H9 (cell line): ENCODE results near the gene FNDC8. TPM values are rescaled to one million over a fixed set of nuclear protein-coding genes. Genes with fewer than 3 reads are reported as not detected.

Experiments used
- DNase-seq: peaks from one replicate; pipeline ENCODE4 v3.0.0-alpha.2; 2017
- H2AFZ ChIP-seq: one replicate; pipeline ENCODE4 v1.6.1; 2013; ENCODE audit warnings: mild to moderate bottlenecking, low read length, control low read depth, moderate library complexity
- H2AK5ac ChIP-seq: 2 replicates; pipeline ENCODE4 v1.6.1; 2013; ENCODE audit warnings: low read length, control low read depth, mixed read lengths; ENCODE audit not compliant: insufficient read length
- H2BK120ac ChIP-seq: one replicate; pipeline ENCODE4 v1.6.1; 2013; ENCODE audit warnings: low read depth, mild to moderate bottlenecking, low read length, control low read depth, inconsistent platforms; ENCODE audit not compliant: poor library complexity, severe bottlenecking
- H2BK12ac ChIP-seq: 2 replicates; pipeline ENCODE4 v1.6.1; 2013; ENCODE audit warnings: low read length, control low read depth, mixed read lengths, low read depth; ENCODE audit not compliant: insufficient read length
- H2BK15ac ChIP-seq: 2 replicates; pipeline ENCODE4 v1.6.1; 2013; ENCODE audit warnings: low read depth, low read length, control low read depth
- H2BK20ac ChIP-seq: one replicate; pipeline ENCODE4 v1.6.1; 2013; ENCODE audit warnings: low read depth, mild to moderate bottlenecking, low read length, control low read depth, inconsistent platforms; ENCODE audit not compliant: poor library complexity, severe bottlenecking
- H2BK5ac ChIP-seq: 2 replicates; pipeline ENCODE4 v1.6.1; 2013; ENCODE audit warnings: low read length, control low read depth, mixed read lengths; ENCODE audit not compliant: insufficient read length
- H3K14ac ChIP-seq: 2 replicates; pipeline ENCODE4 v1.6.1; 2013; ENCODE audit warnings: low read length, control low read depth; ENCODE audit not compliant: insufficient read depth
- H3K18ac ChIP-seq: 2 replicates; pipeline ENCODE4 v1.6.1; 2013; ENCODE audit warnings: low read depth, mild to moderate bottlenecking, mixed read lengths, low read length, control low read depth; ENCODE audit not compliant: insufficient read length
- H3K23ac ChIP-seq: 2 replicates; pipeline ENCODE4 v1.6.1; 2013; ENCODE audit warnings: low read length, control low read depth, mixed read lengths, low read depth; ENCODE audit not compliant: insufficient read length
- H3K23me2 ChIP-seq: 2 replicates; pipeline ENCODE4 v1.6.1; 2013; ENCODE audit warnings: low read depth, mild to moderate bottlenecking, mixed read lengths, low read length, control low read depth; ENCODE audit not compliant: insufficient read length, poor library complexity, severe bottlenecking
- H3K27ac ChIP-seq: 2 replicates; pipeline ENCODE4 v1.5.1; 2013; ENCODE audit warnings: low read length, control low read depth, mixed read lengths, low read depth; ENCODE audit not compliant: insufficient read length
- H3K27me3 ChIP-seq: 2 replicates; pipeline ENCODE4 v1.6.1; 2013; ENCODE audit warnings: low read length, control low read depth, inconsistent platforms; ENCODE audit not compliant: insufficient read depth
- H3K4ac ChIP-seq: 2 replicates; pipeline ENCODE4 v1.6.1; 2013; ENCODE audit warnings: low read depth, mild to moderate bottlenecking, control low read depth, inconsistent platforms, low read length, moderate library complexity
- H3K4me1 ChIP-seq: 2 replicates; pipeline ENCODE4 v1.6.1; 2013; ENCODE audit warnings: low read length, control low read depth, inconsistent platforms; ENCODE audit not compliant: insufficient read depth
- H3K4me2 ChIP-seq: 2 replicates; pipeline ENCODE4 v1.6.1; 2013; ENCODE audit warnings: low read length, control low read depth, mixed read lengths; ENCODE audit not compliant: insufficient read length, insufficient read depth
- H3K56ac ChIP-seq: 2 replicates; pipeline ENCODE4 v1.6.1; 2013; ENCODE audit warnings: low read depth, mild to moderate bottlenecking, mixed read lengths, low read length, control low read depth; ENCODE audit not compliant: insufficient read length
- H3K79me1 ChIP-seq: 2 replicates; pipeline ENCODE4 v1.6.1; 2013; ENCODE audit warnings: low read depth, mild to moderate bottlenecking, moderate library complexity, low read length, control low read depth, inconsistent platforms; ENCODE audit not compliant: insufficient read depth, poor library complexity, severe bottlenecking
- H3K79me2 ChIP-seq: 2 replicates; pipeline ENCODE4 v1.6.1; 2013; ENCODE audit warnings: low read length, control low read depth, inconsistent platforms; ENCODE audit not compliant: insufficient read depth
- H3K9ac ChIP-seq: 2 replicates; pipeline ENCODE4 v1.6.1; 2013; ENCODE audit warnings: low read length, control low read depth, mixed read lengths; ENCODE audit not compliant: insufficient read length; ENCODE audit errors: extremely low read depth
- H3K9me3 ChIP-seq: one replicate; pipeline ENCODE4 v1.6.1; 2013; ENCODE audit warnings: low read depth, low read length, inconsistent platforms; ENCODE audit not compliant: control insufficient read depth
- H3T11ph ChIP-seq: one replicate; pipeline ENCODE4 v1.6.1; 2013; ENCODE audit warnings: mild to moderate bottlenecking, low read length, control low read depth, inconsistent platforms
- H4K20me1 ChIP-seq: one replicate; pipeline ENCODE4 v1.6.1; 2013; ENCODE audit not compliant: control insufficient read depth, insufficient read length, insufficient read depth
- H4K5ac ChIP-seq: 2 replicates; pipeline ENCODE4 v1.6.1; 2013; ENCODE audit warnings: low read depth, mild to moderate bottlenecking, mixed read lengths, low read length, control low read depth; ENCODE audit not compliant: insufficient read length
- H4K8ac ChIP-seq: replicated peaks from 2 replicates; pipeline ENCODE4 v1.6.1; 2013; ENCODE audit warnings: low read length, control low read depth, mixed read lengths, low read depth; ENCODE audit not compliant: insufficient read length
- H4K91ac ChIP-seq: 2 replicates; pipeline ENCODE4 v1.6.1; 2013; ENCODE audit warnings: low read depth, mild to moderate bottlenecking, moderate library complexity, mixed read lengths, low read length, control low read depth; ENCODE audit not compliant: insufficient read length
- H3K27ac Mint-ChIP-seq, 3 experiments: 2 replicates in 2 of 3; 3 replicates in 1 of 3; pipeline ENCODE4 v1.8.0; 2020 to 2021; ENCODE audit warnings: mixed read lengths in 3 of 3, mild to moderate bottlenecking in 1 of 3, moderate library complexity in 1 of 3
- H3K27me3 Mint-ChIP-seq: 2 replicates; pipeline ENCODE4 v1.8.0; 2021; ENCODE audit warnings: low read depth, mild to moderate bottlenecking, moderate library complexity, mixed read lengths
- H3K36me3 Mint-ChIP-seq, 3 experiments: 2 replicates in 2 of 3; 3 replicates in 1 of 3; pipeline ENCODE4 v1.8.0; 2020 to 2021; ENCODE audit warnings: low read depth in 3 of 3, mixed read lengths in 3 of 3; ENCODE audit not compliant: insufficient read depth in 1 of 3
- H3K4me1 Mint-ChIP-seq, 2 experiments: 2 replicates each; pipeline ENCODE4 v1.8.0; 2020; ENCODE audit warnings: mixed read lengths in 2 of 2
- H3K4me3 Mint-ChIP-seq, 2 experiments: 2 replicates in 1 of 2; 3 replicates in 1 of 2; pipeline ENCODE4 v1.8.0; 2020 to 2021; ENCODE audit warnings: mild to moderate bottlenecking in 2 of 2, mixed read lengths in 2 of 2, moderate library complexity in 1 of 2
- H3K9me3 Mint-ChIP-seq, 2 experiments: 2 replicates in 1 of 2; 3 replicates in 1 of 2; pipeline ENCODE4 v1.8.0; 2020; ENCODE audit warnings: mild to moderate bottlenecking in 2 of 2, mixed read lengths in 2 of 2, moderate library complexity in 1 of 2
- WGBS: extraction: QIAGEN DNeasy Blood & Tissue Kit; methylation state at CpG from one replicate; pipeline ENCODE4 v1.1.7; 2013; ENCODE audit warnings: missing lambda C conversion rate, low lambda C conversion rate, mixed read lengths; ENCODE audit not compliant: insufficient read length; ENCODE audit errors: extremely low coverage; 5-methylcytosine and 5-hydroxymethylcytosine counted together
- total RNA-seq: library from RNA; stranded (reverse); gene quantifications from 2 replicates; pipeline ENCODE4 v1.2.1, GENCODE V29; 2021
- TF ChIP-seq, protein P1 (sequence below): fragments of 200-600 bp; sonication (generic); conservative IDR thresholded peaks from 3 replicates; pipeline ENCODE4 v1.8.0; 2021; ENCODE audit warnings: antibody characterized with exemption, mild to moderate bottlenecking

FNDC8 gene
- total RNA-seq, 1 experiment from 2014 or later: not detected

DNA sequence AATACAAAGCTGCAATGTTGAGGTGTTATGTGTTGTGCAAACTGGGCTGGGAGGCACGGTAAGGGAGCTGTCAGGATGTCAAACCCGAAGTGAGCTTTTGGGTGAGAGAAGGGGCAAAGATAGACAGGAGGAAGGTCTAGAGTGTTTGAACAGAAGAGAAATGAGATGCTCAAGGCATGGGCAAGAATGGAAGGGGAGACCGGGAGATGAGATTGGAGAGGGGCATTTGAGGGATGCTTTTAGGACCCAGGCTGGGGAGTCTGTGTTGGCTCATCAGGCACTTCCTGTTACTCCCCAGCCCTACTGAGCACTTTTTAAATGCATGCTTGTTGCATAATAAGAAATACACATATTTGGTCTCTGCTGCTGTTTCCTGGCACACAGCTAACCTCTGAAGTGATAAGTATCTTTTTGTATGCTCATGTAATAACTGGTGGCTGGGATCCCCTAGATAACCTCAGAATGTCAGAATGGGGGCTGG lies 39.9 kb downstream of the FNDC8 start:
- no peak overlapping the region for H2AFZ ChIP-seq
- no peak overlapping the region for H3K27ac ChIP-seq
- H3K4me2 ChIP-seq: no peak overlapping the region
- H3K9me3 ChIP-seq: no peaks in the 10 kb centered on the region
- Mint-ChIP-seq H3K4me3 (no peak overlapping the region), H3K27me3 (no peaks in the 10 kb centered on the region; the same call in 1 of the 2 replicates), H3K4me1 (peaks cover 6 to 8% of the 10 kb centered on the region in 2 experiments), H3K27ac (no peak overlapping the region), H3K36me3 (no peaks in the 10 kb centered on the region), H3K9me3 (no peaks in the 10 kb centered on the region)
- no peak overlapping the region for H3K9ac ChIP-seq
- WGBS: no CpG with 5 or more reads among the region's 3 CpGs
- no peak overlapping the region for H2BK12ac ChIP-seq
- no peaks in the 10 kb centered on the region for H3K79me1 ChIP-seq
- no peak overlapping the region for H4K5ac ChIP-seq
- H4K91ac ChIP-seq: no peak overlapping the region
- H2AK5ac ChIP-seq: no peak overlapping the region
- no peak overlapping the region for H3K23ac ChIP-seq
- H3K56ac ChIP-seq: no peak overlapping the region
- no peak overlapping the region for H3T11ph ChIP-seq
- H4K20me1 ChIP-seq: no peaks in the 10 kb centered on the region
- no peaks in the 10 kb centered on the region for H3K79me2 ChIP-seq
- H3K4ac ChIP-seq: no peak overlapping the region
- no peak overlapping the region for H3K14ac ChIP-seq
- no peak overlapping the region for H4K8ac ChIP-seq
- no peak overlapping the region for H3K18ac ChIP-seq
- no peaks in the 10 kb centered on the region for H3K27me3 ChIP-seq
- no peak for DNase-seq
- H2BK15ac ChIP-seq: no peak overlapping the region
- no peak overlapping the region for H2BK20ac ChIP-seq
- H3K4me1 ChIP-seq: no peaks in the 10 kb centered on the region; the same call in 1 of the 2 replicates
- TF ChIP-seq, protein P1, sequence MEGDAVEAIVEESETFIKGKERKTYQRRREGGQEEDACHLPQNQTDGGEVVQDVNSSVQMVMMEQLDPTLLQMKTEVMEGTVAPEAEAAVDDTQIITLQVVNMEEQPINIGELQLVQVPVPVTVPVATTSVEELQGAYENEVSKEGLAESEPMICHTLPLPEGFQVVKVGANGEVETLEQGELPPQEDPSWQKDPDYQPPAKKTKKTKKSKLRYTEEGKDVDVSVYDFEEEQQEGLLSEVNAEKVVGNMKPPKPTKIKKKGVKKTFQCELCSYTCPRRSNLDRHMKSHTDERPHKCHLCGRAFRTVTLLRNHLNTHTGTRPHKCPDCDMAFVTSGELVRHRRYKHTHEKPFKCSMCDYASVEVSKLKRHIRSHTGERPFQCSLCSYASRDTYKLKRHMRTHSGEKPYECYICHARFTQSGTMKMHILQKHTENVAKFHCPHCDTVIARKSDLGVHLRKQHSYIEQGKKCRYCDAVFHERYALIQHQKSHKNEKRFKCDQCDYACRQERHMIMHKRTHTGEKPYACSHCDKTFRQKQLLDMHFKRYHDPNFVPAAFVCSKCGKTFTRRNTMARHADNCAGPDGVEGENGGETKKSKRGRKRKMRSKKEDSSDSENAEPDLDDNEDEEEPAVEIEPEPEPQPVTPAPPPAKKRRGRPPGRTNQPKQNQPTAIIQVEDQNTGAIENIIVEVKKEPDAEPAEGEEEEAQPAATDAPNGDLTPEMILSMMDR: no peak
- H3K23me2 ChIP-seq: no peaks in the 10 kb centered on the region
- no peak overlapping the region for H2BK5ac ChIP-seq
- H2BK120ac ChIP-seq: no peak overlapping the region
